Gastroesophageal sphincter (tissue), 4 donors: Measurements from ENCODE around the gene STK24. TPM values are rescaled to one million over a fixed set of nuclear protein-coding genes. Genes with fewer than 3 reads are reported as not detected.
A peak's percentile ranks its signal among the peaks of the same experiment; 100 is the strongest.

Experiments used
- ATAC-seq: fragments of 150-250 bp; one replicate; pipeline ENCODE4 v1.9.1; 2016; ENCODE audit warnings: mild to moderate bottlenecking, moderate library complexity
- H3K27ac ChIP-seq, 4 donors: fragments of 200-600 bp; sonication (generic) in 3 of 4; 1 replicate in 3 of 4; 2 replicates in 1 of 4; pipeline ENCODE4 v1.5.1; 2016 to 2019
- H3K27me3 ChIP-seq: fragments of 200-600 bp; sonication (generic); one replicate; pipeline ENCODE4 v1.5.1; 2019
- H3K36me3 ChIP-seq, 2 donors: fragments of 200-600 bp; sonication (generic); one replicate each; pipeline ENCODE4 v1.5.1; 2019; ENCODE audit warnings: control low read depth in 1 of 2
- H3K4me1 ChIP-seq, 3 donors: fragments of 200-600 bp; sonication (generic); 1 replicate in 2 of 3; 2 replicates in 1 of 3; pipeline ENCODE4 v1.5.1; 2016 to 2019; ENCODE audit warnings: control low read depth in 2 of 3
- H3K4me3 ChIP-seq, 2 donors: fragments of 200-600 bp; sonication (generic); one replicate each; pipeline ENCODE4 v1.5.1; 2019; ENCODE audit warnings: mild to moderate bottlenecking in 1 of 2, moderate library complexity in 1 of 2
- H3K9me3 ChIP-seq, 3 donors: fragments of 200-600 bp; sonication (generic); one replicate each; pipeline ENCODE4 v1.5.1; 2017 to 2019; ENCODE audit warnings: control low read depth in 2 of 3
- CTCF ChIP-seq, 4 experiments: fragments of 200-600 bp in 2 of 4; fragments of 450-650 bp in 2 of 4; sonication (generic) in 1 of 4; IDR thresholded peaks; one replicate each; pipeline ENCODE4 v1.5.1; 2017 to 2019; ENCODE audit warnings: antibody characterized with exemption in 4 of 4, mild to moderate bottlenecking in 2 of 4, moderate library complexity in 2 of 4
- EP300 ChIP-seq: sonication (generic); formaldehyde crosslinking; IDR thresholded peaks from one replicate; pipeline ENCODE4 v1.6.1; 2017; ENCODE audit warnings: antibody characterized with exemption, mild to moderate bottlenecking
- POLR2A ChIP-seq, 2 donors: fragments of 450-650 bp; IDR thresholded peaks; one replicate each; pipeline ENCODE4 v1.6.1; 2017; ENCODE audit warnings: antibody characterized with exemption in 2 of 2, mild to moderate bottlenecking in 2 of 2, moderate library complexity in 1 of 2
- POLR2AphosphoS5 ChIP-seq: sonication (generic); formaldehyde crosslinking; IDR thresholded peaks from one replicate; pipeline ENCODE4 v1.6.1; 2017; ENCODE audit warnings: antibody characterized with exemption
- WGBS, 2 donors: methylation state at CpG; one replicate each; pipeline ENCODE4 v1.1.5; 2018; ENCODE audit warnings: low coverage in 1 of 2; 5-methylcytosine and 5-hydroxymethylcytosine counted together
- total RNA-seq, 4 donors: library from RNA; depleted of rRNA; stranded (reverse); fragments of >200 nt; gene quantifications; one replicate each; pipeline ENCODE4 v1.1.0, GENCODE V29; 2016

The STK24 gene
- total RNA-seq, 4 donors from 2014 or later, result 60.2 to 157 (median 102) TPM

- 54 to 68% methylated on average over 4 to 6 of the region's 11 CpGs for WGBS, 2 donors
- peaks cover 0 to 66% (median 0%) of the 10 kb centered on the region in 3 donors for H3K4me1 ChIP-seq
- peaks cover 0 to 54% of the 10 kb centered on the region in 2 donors for H3K36me3 ChIP-seq
- H3K27ac ChIP-seq, result peak overlapping the region in 1 of 4 donors; percentile 18
- H3K27me3 ChIP-seq, result no peaks in the 10 kb centered on the region
- no peaks in the 10 kb centered on the region for H3K9me3 ChIP-seq
- no peak overlapping the region for H3K4me3 ChIP-seq
- peak; percentile 33 for ATAC-seq
- TF ChIP-seq POLR2A (IDR thresholded peaks at IDR 0.05) (no peak), CTCF (IDR thresholded peaks at IDR 0.05) (peak in 3 of 4 experiments; percentile 33 to 63 (median 52))
Observed at GRCh38 chr13:98466634-98467236, 110.2 kb downstream of the STK24 start.

GRCh38 chr13:98462946-98463345 lies 114.0 kb downstream of the STK24 start:
- Histone ChIP-seq H3K9me3 (no peaks in the 10 kb centered on the region), H3K4me3 (no peak overlapping the region), H3K27me3 (no peaks in the 10 kb centered on the region), H3K36me3 (peaks cover 0 to 68% of the 10 kb centered on the region in 2 donors), H3K27ac (peak overlapping the region in 2 of 4 donors; percentile 21 to 46), H3K4me1 (peaks cover 0 to 69% (median 0%) of the 10 kb centered on the region in 3 donors)
- WGBS, 2 donors, result 67% methylated on average over 2 of the region's 8 CpGs; no CpG with 5 or more reads in 1 of the 2 donors
- no peak for ATAC-seq
- TF ChIP-seq POLR2A (IDR thresholded peaks at IDR 0.05), result no peak
- TF ChIP-seq POLR2AphosphoS5, result no peak
- no peak for TF ChIP-seq EP300
- TF ChIP-seq CTCF (IDR thresholded peaks at IDR 0.05), result no peak

- WGBS, 2 donors, result 90 to 94% methylated on average over 14 to 16 of the region's 18 CpGs
- Histone ChIP-seq H3K27me3 (no peaks in the 10 kb centered on the region), H3K27ac (peak overlapping the region in 2 of 4 donors; percentile 21 to 46), H3K4me3 (no peak overlapping the region), H3K4me1 (peaks cover 0 to 63% (median 0%) of the 10 kb centered on the region in 3 donors), H3K9me3 (no peaks in the 10 kb centered on the region), H3K36me3 (peaks cover 0 to 74% of the 10 kb centered on the region in 2 donors)
- no peak for TF ChIP-seq EP300
- TF ChIP-seq POLR2AphosphoS5, result no peak
- no peak for TF ChIP-seq POLR2A (IDR thresholded peaks at IDR 0.05)
- no peak for TF ChIP-seq CTCF (IDR thresholded peaks at IDR 0.05)
- ATAC-seq, result no peak
Observed at GRCh38 chr13:98462241-98462882, 114.5 kb downstream of the STK24 start.

- Histone ChIP-seq H3K36me3 (peaks cover 0 to 81% of the 10 kb centered on the region in 2 donors), H3K4me3 (no peak overlapping the region), H3K27me3 (no peaks in the 10 kb centered on the region), H3K9me3 (no peaks in the 10 kb centered on the region), H3K4me1 (peaks cover 0 to 57% (median 0%) of the 10 kb centered on the region in 3 donors), H3K27ac (peak overlapping the region in 1 of 4 donors; percentile 21)
- TF ChIP-seq POLR2A (IDR thresholded peaks at IDR 0.05) (no peak), EP300 (no peak), POLR2AphosphoS5 (no peak), CTCF (IDR thresholded peaks at IDR 0.05) (no peak)
- no peak for ATAC-seq
- WGBS, 2 donors, result 84 to 87% methylated on average over 6 to 7 of the region's 16 CpGs
Observed at GRCh38 chr13:98461486-98462240, 115.2 kb downstream of the STK24 start.
